ENCODE results near the gene TBC1D5.

- no peak for TF ChIP-seq POLR2A (IDR thresholded peaks at IDR 0.05)
- TF ChIP-seq CTCF (IDR thresholded peaks at IDR 0.05): no peak
- no peak for TF ChIP-seq POLR2AphosphoS5 (IDR thresholded peaks at IDR 0.05)
These were observed 434.5 kb downstream of the TBC1D5 start for GRCh38 chr3:17307887-17308286.

Measured in breast epithelium (tissue), 3 donors.